HG03342 (cell line): ENCODE results near the gene FILIP1.

ENCODE experiments used
- ATAC-seq: cut with Tn5 transposase; IDR thresholded peaks from one replicate; pipeline ENCODE4 v1.9.1; 2021; ENCODE audit warnings: mild to moderate bottlenecking, moderate library complexity; ENCODE audit not compliant: unreplicated experiment

Gene FILIP1, protein sequence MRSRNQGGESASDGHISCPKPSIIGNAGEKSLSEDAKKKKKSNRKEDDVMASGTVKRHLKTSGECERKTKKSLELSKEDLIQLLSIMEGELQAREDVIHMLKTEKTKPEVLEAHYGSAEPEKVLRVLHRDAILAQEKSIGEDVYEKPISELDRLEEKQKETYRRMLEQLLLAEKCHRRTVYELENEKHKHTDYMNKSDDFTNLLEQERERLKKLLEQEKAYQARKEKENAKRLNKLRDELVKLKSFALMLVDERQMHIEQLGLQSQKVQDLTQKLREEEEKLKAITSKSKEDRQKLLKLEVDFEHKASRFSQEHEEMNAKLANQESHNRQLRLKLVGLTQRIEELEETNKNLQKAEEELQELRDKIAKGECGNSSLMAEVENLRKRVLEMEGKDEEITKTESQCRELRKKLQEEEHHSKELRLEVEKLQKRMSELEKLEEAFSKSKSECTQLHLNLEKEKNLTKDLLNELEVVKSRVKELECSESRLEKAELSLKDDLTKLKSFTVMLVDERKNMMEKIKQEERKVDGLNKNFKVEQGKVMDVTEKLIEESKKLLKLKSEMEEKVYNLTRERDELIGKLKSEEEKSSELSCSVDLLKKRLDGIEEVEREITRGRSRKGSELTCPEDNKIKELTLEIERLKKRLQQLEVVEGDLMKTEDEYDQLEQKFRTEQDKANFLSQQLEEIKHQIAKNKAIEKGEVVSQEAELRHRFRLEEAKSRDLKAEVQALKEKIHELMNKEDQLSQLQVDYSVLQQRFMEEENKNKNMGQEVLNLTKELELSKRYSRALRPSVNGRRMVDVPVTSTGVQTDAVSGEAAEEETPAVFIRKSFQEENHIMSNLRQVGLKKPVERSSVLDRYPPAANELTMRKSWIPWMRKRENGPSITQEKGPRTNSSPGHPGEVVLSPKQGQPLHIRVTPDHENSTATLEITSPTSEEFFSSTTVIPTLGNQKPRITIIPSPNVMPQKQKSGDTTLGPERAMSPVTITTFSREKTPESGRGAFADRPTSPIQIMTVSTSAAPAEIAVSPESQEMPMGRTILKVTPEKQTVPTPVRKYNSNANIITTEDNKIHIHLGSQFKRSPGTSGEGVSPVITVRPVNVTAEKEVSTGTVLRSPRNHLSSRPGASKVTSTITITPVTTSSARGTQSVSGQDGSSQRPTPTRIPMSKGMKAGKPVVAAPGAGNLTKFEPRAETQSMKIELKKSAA (N-terminal part only)

DNA sequence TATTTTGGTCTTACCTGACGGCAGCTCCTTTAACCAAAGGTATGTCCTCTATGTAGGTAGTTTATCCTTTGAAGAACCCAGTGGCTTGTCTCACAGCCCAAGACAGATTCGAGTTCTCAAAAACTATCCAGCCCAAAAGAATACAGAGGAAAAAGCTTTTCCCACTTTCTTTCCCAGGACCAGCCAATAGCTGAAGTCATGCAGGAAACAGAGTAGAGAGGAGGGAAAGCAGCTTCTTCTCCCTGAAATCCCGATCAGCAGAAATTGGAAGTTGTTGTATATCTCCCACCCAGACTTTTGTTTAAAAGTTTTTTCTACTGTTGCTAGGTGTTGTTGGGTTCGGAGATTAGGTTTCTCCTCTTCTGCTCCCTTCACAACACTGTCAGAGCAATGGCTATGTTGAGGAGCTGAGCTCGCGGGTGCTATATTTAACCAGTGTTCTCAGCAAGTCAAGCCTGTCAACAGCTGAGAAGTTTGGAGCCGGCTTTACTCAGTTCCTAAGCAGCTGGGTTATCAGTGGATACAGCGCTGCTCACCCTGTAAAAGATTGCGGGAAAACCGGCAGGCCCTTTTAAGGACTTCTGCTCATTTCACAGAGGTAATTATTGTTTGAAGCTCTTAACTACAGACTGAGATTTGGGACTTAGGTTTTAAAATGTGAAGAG lies at the start of gene FILIP1:
FILIP1 (minus strand) TSS at position 401 of the 665 bp plus-strand sequence. CDS start 78,828 bp downstream, outside the sequence.
- ATAC-seq, result no peak

DNA sequence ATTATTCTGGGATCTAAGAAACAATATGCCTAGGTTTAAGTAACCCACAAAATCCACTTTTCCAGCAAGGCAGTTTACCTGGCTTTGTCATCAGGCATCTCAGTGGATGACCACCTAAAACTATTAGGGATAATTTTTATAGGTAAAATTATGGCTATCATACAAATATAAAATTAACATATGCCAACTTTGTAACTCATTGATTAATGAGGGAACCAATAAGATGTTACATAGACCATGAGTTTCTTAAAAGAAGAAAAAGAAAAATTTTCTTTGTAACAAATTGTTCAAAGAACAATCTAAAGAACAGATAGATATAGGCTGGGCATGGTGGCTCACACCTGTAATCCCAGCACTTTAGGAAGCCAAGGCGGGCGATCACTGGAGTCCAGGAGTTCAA lies 49.7 kb upstream of the FILIP1 start:
- ATAC-seq, result no peak

DNA sequence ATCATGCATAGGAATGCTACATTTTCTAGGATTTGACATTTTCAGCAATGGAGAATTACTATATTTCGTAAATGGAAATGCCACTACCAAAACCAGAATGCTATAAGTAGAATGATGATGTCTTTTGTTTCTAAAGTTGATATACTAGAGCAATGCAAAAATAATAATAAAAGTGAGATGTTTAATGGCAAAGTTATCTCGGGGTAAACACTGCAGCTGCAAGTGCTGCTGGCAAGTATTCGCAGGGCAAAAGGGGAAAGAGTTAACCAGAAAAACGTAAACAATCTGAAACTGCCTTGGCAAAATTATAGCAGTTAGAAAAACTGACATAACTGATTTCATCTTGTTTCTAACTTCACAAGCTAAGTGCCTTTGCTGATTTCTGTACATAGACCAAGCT lies 45.5 kb upstream of the FILIP1 start:
- no peak for ATAC-seq

DNA sequence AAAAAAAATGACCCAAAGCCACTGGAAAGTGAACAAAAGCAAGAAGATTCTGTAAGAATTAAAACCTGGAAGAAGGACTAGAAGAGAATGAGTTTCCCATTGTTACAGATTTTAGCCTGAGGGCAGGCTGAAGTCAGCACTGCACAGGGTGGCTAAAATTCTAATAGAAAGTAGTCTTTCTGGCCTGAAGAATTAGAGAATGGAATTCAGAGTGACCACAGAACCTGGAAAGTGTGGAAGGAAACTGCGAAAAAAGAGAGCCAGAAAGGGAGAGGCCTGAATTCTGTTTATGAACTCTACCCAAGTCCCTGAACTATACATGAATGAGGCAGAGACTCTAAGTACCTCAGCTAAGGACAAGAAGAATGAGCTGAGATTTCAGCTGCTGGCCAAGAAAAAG lies 38.9 kb upstream of the FILIP1 start:
- ATAC-seq, result no peak

DNA sequence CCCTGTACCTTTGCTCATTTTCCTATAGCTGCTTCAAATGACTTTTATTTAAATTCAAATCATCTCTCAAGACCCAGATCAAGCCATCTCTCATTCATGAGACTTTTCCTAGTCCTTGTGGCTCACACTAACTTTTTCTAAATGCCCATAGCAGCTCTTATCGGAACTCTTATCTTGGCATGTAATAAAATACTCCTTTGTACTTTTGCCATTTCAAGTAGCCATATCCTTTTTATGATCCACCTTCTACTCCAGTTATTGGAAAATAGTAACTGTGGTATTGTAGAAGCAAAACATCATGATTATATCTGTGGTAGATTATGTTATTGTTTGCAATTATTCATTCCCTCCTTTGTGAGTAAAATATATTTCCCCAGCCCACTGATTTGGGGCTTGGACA lies 37.6 kb upstream of the FILIP1 start:
- ATAC-seq, result no peak

DNA sequence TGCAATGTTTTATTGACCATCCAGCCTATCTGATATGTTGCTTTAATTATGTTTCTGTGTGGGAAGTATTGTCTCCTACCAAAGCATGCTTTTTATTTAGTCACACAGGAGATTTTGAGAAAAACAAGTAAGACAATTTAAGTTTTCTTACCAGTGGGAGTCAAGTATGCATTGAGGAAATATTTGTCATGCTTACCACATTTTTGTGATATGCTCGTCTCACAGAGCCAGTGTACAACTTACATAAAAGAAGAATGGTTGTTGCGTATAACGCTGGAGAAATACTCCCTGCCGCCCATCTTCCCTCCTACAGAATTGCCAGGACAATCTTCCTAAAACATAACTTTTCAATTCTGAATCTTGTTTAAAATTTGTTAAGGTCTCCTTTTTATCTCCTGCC lies 37.1 kb upstream of the FILIP1 start:
- ATAC-seq, result no peak

DNA sequence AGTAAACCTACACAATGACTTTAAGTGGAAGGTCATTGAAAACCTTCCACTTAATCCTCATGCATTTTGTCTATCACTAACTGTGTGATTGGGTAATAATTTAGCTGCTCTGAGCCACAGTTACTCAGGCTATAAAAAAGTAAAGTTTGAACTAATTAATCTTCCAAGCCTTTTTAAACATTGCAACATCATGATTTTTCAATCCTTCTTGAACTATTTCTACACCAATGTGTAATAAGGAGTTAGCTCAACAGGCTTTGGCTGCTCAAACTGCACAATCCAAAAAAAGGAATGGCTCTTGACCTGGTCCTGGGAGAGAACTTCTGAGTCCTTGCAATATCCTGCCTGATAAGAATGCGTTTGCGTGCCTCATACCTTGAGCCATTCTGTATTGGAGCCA lies 34.8 kb upstream of the FILIP1 start:
- no peak for ATAC-seq

DNA sequence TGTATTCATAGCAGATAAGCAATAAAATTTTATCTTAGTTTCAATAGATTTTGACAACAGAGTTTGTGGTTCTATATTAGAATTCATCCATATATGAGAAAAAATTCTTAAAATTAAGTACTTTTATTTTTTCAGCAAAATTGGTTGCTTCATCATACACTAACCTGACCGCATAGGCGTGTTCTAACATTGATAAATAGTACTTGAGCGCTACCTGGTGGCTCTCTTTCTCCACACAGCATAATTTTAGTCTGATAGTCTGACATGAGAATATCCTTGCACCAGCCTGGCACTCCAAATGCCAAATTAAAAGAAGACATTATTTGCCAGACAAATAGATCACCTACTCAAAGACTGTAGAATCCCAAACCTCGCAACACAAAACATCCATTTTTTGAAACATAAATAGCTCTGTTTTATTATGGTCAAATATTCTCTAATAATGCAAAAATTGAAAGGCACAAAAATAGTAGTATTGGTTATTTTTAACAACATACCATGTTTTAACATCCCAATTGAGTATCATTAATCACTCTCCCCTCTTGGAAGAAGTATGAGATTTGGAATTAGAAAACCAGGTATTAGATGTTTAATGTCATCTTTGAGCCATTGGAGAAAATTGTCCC lies 33.0 kb upstream of the FILIP1 start:
- peak; percentile 85 for ATAC-seq

DNA sequence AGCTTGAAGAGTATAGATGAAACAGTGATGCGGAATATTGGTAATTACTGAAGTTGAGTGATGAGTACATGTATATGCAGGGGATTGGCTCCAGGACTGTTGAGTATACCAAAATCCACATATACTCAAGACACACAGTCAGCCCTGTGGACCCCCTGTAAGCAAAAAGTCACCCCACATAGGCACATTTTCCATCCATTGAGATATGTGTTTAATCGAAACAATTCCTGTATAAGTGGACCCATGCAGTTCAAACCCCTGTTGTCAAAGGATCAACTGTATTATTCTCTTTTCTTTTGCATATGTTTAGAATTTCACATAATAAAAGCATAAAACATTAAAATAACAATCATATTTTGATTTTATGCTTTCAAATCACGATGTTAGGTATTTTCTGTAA lies 32.1 kb upstream of the FILIP1 start:
- no peak for ATAC-seq

DNA sequence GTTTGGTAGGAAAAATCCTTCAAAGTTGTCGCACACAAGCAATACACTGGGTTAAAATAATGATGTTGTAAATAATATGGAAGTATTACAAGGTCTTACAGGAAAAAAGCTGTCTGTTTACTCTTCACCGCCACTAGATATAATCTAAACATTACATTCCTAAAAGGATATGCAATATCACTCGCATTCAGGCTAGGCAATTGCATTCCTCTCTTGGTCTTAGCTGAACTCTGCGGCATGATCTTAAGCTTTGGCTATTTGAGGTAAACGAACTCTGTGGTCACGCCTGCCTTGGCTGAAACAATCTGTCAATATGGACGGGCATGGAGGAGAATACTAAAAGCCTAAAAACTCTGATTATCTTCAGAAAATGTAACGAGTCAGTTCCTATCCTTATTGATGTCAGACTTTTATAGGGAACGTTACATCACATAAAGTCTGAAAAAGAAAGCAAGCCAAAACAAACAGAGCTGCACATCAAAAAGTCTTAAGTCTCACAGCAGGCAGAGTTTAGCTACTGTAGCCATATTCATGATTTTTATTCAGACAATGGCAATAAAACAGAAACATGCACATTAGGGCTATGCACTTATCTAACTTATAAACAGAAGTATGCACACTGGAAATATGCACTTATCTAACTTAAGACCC lies 30.8 kb upstream of the FILIP1 start:
- ATAC-seq, result no peak

DNA sequence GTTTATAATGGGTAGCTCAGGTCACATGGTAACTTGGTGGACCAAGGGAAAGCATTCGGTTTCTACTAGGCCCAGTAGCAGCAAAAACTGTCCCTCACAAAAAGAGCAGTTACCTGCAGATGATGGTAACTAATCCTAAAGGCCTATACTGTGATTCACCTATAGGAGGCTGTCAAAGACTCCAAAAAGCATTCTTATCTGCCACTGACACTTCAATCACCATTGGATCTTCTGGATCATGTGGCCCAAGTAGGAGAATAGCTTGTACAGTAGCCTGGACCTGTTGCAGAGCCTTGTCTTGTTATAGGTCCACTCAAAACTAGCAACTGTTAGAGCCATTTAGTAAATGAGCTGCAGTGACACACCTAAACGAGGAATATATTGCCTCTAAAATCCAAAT lies 23.2 kb upstream of the FILIP1 start:
- ATAC-seq, result no peak

DNA sequence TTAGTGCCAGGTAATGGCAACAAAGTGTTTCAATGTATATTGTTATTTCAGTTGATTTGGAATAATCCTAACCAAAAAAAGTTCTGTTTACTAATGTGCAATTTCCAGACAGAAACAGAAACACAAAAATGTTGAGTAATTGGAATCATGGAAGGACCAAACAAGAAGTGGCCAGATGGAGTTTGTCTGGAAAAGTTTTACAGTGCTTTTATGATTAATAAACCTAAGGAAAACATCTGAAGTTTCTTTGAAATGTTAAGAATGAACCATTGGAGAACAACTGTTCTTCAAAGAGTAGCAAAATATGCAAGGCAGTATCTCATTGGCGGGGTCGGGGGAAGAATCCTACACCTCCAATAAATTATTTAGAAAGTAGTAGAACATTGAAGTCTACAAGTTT lies 19.0 kb upstream of the FILIP1 start:
- ATAC-seq, result no peak

DNA sequence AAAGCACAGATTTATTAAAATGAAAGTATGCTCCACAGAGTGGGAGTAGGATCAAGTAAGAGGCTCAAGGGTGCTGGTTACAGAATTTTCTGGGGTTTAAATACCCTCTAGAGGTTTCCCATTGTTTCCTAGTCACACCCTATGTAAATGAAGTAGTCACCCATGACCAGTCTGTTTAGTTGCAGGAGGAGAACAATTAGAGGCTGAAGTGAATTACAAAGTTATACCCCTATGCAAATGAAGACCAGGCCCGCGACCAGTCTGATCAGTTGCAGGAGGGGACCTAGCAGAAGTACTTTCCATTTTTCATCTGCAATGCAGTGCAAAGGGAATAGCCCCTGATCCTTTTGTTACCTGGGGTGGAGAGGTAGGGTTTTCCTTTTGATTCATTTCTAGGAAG lies 11.8 kb upstream of the FILIP1 start:
- ATAC-seq, result no peak

DNA sequence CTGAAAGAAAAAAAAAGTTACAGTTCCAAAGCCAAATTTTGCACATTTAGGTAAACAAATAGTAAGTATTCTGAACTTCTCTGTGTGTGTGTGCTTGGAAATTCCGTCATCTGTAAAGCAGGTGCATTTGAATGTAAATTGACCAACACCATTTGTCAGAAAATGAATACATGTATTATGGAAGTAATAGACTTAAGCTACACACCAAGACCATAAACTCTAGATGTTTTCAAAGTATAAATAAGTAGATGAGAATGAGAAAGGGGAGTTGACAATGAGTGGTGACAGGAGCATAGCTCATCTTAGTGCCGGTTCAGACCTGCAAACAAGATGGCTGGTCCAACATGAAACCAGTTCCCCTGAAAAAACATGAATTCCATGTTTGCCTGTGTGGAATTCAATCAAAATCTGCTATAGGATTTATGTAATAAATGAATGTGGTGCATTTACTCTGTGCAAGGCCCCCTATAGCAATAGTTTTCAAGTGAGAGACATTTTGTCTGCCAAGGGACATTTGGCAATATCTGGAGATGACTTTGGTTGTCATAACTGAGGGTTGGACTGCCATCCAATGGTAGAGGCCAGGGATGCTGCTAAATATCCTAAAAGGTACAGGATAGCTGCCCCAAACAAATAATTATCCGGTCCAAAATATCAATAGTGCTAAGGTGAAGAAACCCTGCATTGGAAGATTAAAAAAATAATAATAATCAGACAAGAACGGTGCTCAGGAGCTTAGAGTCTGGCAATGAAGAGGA lies 11.0 kb upstream of the FILIP1 start:
- no peak for ATAC-seq

DNA sequence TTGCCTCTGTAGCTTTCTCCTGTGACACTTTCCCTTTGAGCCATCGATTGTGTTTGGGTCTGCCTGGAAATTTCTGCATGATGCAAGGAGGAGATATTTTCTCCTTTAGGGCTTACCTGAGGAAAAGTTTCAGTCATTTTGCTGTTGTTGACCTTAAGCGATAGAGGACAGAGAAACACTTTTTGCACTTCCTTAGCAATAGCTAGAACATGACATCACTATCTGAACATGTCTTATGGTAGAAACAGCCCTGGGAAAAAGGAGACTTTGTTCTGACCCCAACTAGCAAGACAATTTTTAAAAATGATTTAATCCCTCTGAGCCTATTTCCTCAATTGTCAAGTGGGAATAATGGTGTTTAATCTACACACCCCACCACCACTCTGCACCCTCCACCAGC lies 9.7 kb upstream of the FILIP1 start:
- ATAC-seq, result no peak

DNA sequence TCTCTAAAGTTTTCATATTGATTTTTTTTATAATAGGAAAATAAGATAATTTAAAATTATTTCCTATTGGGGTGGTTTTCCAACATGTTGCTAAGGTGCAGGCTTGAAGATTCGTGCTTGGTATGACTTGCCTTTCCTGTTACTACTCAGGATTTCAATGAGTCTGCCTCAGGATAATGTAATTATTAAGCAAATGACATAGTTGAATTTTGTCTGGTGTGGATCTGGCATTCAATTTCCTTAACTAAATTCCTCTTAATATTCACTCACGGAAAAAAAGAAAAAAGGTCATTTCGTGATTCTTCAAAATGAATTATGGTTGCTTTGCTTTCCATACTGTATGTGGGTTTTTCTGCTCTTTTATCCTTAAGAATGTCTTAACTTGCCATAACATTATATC lies 9.3 kb upstream of the FILIP1 start:
- ATAC-seq, result no peak

DNA sequence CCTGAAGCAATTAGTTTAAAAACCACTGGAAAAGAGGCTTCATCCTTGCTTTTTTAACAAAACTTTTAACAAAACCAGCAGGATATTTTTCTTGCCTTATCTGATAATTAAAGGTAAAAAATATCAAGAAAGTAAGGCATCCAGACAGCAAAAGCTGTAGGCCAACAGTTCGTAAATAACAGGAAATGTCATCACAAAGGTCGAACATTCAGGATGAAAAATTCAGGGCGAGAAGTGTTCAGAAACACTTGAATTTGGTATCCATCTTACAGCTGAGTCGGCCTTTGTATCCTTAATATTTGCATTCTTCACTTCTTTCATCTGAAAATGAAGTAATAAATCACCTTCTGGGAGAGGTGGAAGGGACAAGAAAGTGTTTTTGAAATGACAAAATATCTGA lies 8.2 kb upstream of the FILIP1 start:
- ATAC-seq, result no peak

DNA sequence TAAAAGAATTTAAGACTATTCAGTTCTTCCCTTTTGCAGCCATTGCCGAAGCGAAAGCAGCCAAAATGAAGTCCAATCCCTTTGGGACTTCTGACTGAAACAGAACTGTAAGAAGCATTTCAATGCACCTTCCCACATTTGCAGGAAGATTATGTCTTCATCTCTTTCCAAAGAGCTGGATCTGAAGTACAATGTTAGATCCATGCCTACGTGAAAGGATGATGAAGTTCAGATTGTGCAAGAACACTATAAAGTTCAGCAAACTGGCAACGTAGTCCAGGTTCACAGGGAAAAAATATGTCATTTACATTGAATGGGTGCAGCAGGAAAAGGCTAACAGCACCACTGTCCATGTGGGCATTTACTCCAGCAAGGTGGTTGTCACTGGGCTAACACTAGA lies 6.0 kb upstream of the FILIP1 start:
- no peak for ATAC-seq

DNA sequence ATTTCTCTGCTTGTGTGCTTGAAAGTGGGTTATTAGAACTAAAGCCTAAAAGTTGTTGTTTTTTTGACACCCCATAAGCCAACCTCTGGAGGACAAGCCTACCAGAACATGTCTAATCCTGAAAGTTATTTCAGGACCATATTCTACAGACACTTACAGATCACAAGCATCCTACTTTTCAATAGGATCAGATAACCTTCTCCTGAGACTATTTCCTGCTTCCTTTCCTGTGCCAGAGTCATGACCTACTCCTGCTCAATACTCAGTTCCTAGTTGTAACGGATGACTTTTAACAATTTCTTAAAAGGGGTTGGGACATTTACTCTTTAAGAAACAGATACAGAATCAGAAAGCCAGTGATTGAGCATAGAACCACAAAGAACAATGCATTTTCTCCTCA lies 5.3 kb upstream of the FILIP1 start:
- no peak for ATAC-seq
